Epithelial cell of proximal tubule (primary cell): ENCODE results near the gene RASL11B. TPM values are rescaled to one million over a fixed set of nuclear protein-coding genes. Genes with fewer than 3 reads are reported as not detected.

Experiments used
- DNase-seq: peaks from one replicate; pipeline ENCODE4 v3.0.0-alpha.2; 2011; ENCODE audit warnings: low read depth
- H3K4me3 ChIP-seq: 2 replicates; pipeline ENCODE4 v1.5.1; 2011; ENCODE audit warnings: low read depth, mild to moderate bottlenecking, low read length
- total RNA-seq: library from RNA; depleted of rRNA; stranded (reverse); fragments of >200 nt; gene quantifications from 2 replicates; pipeline ENCODE4 v1.2.3, GENCODE V29; 2015
- TF ChIP-seq, protein P1 (sequence below): conservative IDR thresholded peaks from 2 replicates; pipeline ENCODE4 v1.5.1; 2012; ENCODE audit warnings: low read depth, mild to moderate bottlenecking, low read length

The RASL11B gene
- total RNA-seq, 1 donor from 2014 or later: 3.6 TPM

DNA sequence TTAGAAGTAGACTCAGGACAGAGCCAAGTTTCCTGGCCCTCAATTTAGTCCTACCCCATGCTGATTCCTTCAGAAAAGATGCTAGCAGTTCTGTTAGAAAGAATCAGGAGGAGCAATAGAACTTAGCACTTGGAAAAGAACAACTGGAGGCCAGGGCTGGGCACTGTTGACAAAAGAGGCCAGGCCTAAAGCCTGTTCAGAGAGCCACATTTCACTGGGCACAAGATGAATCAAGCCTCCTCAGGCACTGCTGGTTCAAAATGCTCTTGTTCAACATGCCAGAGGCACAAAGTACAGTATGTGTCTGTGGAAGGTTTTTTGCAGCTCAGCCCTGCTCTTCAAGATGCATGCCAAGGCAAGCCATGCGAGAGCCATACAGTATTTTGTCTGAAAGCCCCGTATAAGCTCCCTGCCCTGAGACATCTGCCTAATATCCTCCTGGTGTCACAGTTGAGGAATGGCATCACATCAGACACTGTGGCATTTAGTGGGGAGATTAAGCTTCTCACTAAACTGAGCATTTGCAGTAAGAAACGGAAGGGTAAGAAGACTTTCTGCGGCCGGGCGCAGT, 53.7 kb downstream of the RASL11B start:
- no peak for DNase-seq
- no peak overlapping the region for H3K4me3 ChIP-seq
- TF ChIP-seq, protein P1, sequence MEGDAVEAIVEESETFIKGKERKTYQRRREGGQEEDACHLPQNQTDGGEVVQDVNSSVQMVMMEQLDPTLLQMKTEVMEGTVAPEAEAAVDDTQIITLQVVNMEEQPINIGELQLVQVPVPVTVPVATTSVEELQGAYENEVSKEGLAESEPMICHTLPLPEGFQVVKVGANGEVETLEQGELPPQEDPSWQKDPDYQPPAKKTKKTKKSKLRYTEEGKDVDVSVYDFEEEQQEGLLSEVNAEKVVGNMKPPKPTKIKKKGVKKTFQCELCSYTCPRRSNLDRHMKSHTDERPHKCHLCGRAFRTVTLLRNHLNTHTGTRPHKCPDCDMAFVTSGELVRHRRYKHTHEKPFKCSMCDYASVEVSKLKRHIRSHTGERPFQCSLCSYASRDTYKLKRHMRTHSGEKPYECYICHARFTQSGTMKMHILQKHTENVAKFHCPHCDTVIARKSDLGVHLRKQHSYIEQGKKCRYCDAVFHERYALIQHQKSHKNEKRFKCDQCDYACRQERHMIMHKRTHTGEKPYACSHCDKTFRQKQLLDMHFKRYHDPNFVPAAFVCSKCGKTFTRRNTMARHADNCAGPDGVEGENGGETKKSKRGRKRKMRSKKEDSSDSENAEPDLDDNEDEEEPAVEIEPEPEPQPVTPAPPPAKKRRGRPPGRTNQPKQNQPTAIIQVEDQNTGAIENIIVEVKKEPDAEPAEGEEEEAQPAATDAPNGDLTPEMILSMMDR: no peak

Other genes with a start within 250 kb of the RASL11B start
- gene USP46, start 203.0 kb upstream of the RASL11B start, total RNA-seq: 8.5 and 9.5 TPM in 2 replicates
- gene ERVMER34-1, start 110.9 kb upstream of the RASL11B start, total RNA-seq: 3.5 and 6.5 TPM in 2 replicates